KG1 (cell line): ENCODE measurements around the gene RPS28.
"Not testable (repeated sequence)": the region's sequence is repeated elsewhere in the genome, so short reads cannot be mapped to it uniquely, and the experiment has no call there.

ENCODE experiments used
- DNase-seq: peaks from one replicate; lab custom pipeline; 2025; lab: John Stamatoyannopoulos, UW

The RPS28 gene

DNA sequence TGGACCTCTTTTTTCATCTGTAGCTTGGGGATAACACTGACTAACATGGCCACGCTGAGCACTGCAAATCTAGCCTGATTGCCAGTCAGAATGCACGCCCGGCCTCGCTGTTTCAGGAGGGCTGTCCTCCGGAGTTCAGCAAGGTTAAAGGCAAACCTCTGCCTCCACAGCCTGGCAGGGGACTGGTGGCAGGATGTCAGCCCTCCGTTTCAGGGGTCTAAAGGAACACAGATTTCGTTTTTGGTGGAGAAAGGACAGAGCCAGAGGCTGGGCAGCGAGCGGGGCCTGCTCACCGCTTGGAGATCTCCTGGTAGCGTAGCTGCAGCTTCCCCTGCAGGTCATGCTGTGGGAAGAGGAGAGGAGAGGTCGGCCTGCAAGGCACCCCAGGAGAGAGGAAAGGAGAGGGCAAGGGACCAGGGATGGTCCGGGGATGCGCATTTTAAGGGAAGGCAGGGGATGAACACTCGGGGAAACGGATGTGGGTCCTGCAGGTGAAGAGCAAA, 681 bp upstream of the RPS28 start:
- DNase-seq: no peak

DNA sequence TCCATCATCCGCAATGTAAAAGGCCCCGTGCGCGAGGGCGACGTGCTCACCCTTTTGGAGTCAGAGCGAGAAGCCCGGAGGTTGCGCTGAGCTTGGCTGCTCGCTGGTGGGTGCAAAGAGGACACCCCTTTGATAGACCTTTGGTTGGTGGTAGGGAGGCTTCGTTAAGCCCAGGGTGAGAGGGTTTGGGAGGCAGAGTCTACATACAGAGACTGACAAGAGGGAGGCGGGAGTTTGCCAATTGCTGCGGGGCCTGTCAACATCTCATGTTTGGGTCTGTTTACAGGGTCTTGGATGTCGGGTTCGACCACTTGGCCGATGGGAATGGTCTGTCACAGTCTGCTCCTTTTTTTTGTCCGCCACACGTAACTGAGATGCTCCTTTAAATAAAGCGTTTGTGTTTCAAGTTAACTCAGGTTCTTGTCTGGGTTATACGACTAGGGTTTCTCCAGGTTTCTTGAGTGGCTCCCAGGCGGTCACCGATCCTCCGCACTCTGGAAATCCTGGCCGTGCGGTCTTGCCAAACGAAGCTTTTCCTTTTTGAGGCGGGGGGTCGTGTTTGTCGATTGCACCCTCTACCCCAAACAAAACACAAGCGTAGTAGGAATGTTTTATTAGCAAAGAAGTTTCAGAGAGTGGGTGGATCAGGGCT, 816 bp downstream of the RPS28 start:
- no peak for DNase-seq

DNA sequence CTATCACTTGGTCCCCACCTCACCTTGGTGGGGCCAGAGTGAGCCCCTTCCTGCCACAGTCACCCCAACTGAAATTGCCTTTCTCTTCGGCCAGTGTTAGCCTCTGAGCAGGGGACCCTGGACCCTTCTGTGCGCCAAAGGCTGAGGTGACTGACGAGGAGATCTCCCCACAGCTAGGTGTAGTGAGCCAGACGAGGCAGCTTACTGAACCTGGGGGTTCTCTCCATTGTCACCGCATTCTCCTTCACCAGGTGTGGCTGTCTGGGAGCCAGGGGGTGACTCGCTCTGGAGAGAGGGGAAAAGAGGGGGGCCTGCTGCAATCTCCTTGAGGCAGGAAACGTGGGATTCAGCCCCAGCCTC, 1.3 kb downstream of the RPS28 start:
- no peak for DNase-seq

DNA sequence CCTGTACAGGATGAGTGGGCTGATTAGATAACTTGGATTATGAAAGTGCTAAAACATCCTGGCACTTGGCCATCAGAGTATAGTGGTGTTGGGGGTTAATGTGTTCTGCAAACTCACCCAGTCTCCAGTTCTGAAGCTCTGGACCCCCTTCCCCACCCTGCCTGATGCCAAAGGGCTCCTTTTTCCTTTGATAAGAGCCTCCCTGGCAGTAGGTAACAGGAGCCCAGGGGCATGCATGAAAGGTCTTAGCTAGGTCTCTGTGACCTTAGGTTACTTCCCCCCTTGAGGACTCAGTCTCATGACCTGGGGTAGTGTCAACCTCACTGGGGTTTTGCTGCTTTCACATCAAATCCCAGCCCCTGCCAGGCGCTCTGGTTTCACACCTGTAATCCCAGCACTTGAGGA, 2.5 kb downstream of the RPS28 start:
- DNase-seq: no peak

DNA sequence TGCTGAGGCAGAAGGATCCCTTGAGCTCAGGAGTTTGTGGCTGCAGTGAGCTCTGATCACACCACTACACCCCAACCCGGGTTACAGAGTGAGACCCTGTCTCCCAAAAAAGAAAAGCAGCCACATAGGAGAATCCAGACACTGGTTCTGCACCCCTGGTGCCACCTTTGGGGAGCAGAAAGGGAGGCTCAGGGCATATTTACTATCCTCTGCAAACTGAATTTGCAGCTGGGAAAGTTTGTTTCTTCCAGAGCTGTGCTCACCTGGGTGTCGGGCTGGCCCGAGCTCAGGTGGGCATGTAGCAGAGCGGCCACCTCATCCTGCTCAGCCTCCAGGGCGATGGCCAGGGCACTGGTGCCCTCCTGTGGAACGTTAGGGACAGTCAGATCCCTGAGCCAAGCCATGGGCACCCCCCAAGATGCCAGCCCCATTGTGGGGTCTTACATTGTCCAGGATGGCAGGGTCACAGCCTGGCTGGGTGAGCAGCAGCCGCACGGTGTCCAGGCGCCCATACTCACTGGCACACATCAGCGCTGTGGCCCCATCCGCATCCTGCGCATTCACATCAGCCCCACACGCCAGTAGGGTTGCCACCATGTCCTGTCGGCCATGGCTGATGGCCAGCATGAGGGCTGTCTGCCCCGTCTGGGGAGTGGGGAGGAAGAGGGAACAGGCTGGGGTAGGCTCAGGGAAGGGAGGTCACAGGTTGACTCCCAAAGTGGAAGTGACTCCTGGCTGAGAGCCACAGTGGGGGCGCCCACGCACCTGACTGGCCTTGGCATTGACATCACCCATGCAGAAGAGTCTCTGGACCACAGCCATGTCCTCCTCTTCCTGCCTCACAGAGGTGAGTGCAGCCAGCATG, 3.1 kb downstream of the RPS28 start:
- no peak for DNase-seq

DNA sequence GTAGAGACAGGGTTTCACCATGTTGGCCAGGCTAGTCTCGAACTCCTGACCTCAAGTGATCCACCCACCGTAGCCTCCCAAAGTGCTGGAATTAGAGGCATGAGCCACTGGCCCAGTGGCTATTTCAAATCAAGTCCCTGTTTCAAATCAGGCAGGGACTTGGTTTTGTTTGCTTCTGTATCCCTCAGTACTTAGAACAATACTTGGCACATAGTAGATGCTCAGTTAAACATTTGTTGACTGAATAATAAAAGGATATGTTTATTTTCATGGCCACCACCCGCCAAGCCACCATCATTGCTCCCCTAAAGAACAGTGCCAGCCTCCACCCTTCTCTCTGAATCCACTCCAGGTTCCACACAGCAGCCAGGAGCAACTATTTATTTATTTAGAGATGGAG, 4.2 kb downstream of the RPS28 start:
- DNase-seq: no peak

DNA sequence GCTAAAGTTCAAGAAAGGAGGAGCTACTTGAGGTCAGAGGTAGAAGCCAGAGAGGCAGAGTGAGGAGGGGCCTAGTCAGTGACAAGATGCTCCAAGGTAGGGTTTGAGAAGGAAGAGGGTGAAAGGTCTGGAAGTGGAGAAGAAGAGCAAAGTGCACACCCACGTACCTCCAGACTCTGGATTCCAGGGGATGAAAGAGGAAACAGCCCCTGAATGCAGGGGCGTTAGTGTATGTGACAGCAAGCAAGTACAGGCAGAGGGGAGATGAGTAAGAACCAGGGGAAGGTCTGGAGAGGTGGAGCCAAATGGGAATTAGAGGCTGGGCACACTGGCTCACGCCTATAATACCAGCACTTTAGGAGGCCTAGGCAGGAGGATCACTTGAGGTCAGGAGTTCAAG, 8.7 kb downstream of the RPS28 start:
- DNase-seq: no peak

DNA sequence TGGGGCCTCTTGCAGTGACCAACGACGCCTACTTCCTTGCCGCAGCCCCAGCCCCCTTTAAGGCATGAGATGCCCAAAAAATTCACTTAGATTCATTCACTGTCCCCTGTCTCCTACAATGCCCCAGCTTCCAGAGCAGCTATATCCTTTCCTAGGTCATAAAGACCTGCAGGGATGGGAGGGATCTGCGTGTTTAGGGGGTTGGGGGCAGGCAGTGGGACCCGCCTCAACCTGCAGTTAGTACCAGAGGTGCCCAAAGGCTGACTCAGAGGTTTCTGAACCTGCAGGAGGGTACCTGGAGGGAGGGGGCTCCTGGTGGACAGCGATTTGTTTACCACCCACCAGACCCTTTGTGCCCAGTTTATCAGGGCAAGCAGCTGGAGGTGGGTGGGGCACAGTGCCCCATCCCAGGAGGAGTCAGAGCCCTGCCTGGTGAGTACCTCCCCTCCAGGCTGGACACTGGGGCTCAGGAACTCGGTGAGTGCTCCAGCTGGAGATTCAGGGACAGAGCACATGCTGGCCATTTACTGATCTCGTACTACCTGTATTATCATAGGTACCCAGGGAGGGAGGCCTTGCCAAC, 10.1 kb downstream of the RPS28 start:
- no peak for DNase-seq

DNA sequence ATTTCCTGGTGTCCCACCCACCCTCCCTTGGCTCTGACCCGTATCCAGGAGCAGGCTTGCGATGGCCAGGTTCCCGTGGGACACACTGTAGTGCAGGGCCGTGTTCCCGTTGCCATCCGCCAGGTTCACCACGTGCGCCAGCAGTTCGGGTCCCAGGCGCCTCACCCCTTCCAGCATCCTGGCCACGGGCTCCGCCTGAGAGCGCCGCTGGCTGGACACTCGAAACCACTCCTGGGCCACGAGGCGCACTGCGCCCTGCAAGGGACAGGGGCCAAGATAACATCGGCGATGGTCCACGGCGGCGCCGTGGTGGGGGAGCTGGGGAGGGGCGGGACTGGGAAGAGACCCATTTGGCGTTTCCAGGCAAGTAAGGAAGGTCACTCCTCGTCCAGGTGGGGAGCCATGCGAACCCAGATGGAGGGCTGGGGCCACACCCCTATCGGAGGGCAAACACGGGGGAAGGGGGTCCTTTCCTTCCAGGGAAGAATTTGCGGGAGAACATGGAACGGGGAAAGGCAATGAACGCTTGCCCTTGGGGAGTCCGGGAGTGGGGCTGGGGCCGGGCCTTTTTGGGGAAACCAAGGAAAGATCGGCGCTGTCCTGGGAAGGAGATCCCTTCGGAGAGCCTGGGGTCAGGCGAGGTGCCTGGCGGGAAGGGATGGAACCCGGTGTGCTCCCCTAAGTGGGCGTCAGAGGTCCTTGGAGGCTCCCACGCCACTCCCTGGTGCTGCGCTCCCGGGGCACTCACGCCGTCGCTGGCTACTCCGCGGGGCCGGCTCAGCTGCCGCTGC, 11.9 kb downstream of the RPS28 start:
- DNase-seq: no peak

DNA sequence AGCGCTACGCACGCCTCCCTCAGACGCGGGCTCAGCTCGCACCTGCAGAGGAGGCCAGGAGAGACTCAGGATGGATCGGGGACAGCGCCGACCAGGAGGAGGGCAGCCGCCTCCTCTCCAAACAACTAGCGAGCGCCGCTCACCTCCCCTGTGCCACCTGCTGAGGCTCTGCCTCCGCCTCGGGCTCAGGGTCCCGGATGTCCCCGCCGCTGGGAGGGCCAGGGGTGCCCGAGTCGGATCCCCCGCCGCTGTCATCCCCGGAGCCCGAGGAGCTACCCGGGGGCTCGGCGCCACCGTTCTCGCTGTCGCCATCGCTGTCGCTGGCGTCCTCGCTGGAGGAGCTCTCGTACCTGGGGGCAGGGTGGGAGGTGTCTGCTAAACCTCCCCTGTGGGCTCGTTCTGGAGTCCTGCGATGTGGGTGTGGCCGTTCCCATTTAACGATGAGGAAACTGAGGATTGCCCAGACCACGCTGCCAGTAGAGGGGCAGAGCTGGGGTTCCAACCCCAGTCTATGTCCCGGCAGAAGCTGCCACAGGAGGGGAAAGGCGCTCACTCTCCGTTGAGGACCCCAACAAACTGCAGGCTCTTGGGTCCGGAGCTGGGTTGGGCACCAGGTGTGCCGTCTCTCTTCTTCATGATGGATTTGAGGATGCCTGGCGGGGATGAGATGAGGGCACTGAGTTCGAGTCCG, 12.6 kb downstream of the RPS28 start:
- DNase-seq: no peak

DNA sequence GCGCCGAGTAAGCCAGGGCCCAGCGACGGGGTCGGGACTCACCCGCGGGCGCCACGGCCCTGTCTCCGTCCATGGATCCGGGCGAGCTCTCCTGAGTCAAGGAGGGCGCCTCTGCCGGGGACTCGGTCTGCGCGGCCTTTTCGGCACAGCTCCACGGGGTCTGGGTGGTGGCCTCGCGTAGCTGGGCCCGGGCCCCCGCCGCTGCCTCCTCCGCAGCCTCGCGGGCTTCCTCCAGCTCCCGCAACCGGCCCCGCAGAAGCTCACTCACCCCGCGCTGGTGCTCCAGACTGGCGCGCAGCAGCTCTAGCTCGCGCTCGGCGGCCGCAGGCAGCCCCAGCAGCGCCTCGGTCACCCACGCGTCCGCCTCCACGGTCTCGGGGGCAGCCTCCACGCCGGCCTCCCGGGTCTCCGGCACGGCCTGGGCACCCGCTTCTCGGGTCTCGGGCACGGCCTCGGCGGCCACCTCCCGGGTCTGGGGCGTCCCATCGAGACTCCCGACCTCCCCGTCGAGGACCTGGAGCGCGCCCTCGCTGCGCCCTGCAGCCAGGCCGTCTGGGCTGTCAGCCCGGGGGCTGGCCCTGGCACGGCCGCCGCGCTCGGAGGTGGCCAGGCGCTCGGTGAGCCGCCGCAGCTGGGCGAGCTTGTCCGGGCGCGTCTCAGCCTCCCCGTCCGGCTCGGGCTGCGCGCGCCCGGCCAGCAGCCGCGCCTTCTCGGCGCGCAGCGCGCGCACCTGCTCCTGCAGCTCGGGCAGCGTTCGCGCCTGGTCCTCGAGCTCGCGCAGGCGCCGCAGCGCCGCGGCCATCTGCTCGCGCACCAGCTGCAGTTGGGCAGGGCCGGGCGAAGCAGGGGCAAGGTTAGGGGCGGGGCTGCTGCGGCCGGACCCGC, 13.4 kb downstream of the RPS28 start:
- no peak for DNase-seq

DNA sequence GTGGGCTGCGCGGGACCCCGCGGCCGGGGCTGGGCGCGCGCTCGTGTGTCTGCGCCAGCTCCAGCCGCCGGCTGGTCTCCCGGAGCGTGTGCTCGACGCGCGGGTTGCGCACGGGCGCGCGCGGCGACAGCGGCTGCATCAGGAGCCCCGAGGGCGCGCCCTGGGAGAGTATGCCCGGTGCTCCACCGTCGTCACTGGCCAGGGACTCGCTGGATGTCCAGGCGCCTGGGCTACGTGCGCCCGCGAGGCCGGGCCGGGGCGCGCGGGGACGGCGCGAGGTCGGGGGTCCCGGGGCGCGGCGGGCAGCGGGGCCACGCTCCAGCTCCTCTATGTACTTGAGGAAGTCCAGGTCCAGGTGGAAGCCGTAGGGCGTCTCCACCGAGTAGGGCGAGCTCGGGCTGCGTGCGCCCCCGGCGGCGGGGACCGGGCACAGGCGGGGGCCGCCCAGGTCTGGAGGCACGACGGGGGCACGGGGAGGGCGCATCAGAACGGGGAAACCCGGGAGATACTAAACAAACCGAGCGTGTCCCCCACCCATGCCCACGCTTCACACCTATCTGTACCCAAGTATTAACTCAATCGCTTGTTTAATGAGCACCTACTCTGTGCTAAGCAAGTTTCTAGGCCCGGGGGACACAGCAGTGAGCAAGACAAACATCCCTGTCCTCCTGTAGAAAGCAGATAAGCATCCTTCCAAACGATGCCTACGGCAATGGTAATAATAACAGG, 14.2 kb downstream of the RPS28 start:
- DNase-seq: no peak

DNA sequence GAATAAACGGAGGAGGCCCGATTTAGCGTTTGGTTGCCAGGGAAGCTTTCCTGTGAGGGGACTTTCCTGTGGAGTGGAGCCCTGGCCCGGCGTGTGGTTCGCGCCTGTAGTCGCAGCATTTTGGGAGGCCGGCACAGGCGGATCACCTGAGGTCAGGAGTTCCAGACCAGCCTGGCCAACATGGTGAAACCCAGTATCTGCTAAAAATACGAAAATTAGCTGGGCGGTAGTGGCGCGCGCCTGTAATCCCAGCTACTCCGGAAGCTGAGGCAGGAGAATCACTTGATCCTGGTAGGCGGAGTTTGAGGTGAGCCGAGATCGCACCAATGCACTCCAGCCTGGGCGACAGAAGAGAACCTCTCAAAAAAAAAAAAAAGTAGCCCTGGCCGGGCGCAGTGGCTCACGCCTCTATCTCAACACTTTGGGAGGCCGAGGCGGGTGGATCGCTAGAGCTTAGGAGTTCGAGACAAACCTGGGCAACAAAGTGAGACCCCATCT, 14.8 kb downstream of the RPS28 start:
- DNase-seq: no peak

DNA sequence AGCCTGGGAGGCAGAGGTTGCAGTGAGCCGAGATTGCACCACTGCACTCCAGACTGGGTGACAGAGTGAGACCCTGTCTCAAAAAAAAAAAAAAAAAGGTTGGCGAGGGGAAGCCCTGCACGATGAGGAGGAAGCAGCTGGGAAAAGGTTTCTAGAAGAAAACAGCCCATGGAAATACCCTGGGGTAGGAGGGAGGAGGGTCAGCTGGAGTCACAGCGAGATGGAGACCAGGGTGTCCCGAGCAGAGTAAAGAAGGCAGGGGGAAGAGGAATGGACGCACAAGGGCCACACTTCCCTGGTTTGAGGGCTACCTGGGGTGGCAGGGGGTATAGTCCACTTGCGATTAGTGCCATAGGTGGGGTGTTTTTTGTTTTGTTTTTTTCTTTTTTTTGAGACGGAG, 15.4 kb downstream of the RPS28 start:
- DNase-seq: no peak

DNA sequence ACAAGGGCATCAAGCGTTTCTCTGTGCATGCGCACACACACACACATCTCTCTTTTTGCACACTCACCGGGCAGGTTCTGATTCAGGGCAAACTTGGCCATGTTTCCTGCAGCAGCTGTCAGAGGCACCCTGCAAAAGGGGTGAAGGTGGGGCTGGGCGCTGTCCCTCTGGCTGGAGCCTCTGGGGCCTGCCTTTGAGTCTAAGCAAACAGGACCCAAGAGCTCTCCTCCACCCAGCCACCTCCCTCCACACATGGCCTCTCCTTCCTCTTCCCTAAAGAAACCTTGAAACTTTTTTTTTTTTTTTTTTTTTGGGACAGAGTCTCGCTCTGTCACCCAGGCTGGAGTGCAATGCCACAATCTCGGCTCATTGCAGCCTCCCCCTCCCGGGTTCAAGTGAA, 16.4 kb downstream of the RPS28 start:
- DNase-seq: no peak

DNA sequence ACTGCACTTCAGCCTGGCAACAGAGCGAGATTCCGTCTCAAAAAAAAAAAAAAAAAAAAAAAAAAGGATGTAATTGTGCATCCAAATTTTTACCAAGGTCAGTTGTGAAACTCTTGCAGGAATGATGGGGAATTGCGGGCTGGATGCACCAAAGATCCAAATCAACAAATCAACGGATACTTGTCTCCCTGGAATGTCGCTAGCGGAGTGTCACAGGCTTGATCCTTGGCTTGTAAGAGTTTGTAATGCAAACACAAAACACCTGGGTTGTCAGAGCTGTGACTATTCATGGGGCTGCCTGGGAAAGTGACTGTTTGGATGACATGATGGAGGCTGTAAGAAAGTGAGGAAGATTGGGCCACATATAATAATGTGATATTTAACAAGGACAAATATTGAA, 17.5 kb downstream of the RPS28 start:
- no peak for DNase-seq

DNA sequence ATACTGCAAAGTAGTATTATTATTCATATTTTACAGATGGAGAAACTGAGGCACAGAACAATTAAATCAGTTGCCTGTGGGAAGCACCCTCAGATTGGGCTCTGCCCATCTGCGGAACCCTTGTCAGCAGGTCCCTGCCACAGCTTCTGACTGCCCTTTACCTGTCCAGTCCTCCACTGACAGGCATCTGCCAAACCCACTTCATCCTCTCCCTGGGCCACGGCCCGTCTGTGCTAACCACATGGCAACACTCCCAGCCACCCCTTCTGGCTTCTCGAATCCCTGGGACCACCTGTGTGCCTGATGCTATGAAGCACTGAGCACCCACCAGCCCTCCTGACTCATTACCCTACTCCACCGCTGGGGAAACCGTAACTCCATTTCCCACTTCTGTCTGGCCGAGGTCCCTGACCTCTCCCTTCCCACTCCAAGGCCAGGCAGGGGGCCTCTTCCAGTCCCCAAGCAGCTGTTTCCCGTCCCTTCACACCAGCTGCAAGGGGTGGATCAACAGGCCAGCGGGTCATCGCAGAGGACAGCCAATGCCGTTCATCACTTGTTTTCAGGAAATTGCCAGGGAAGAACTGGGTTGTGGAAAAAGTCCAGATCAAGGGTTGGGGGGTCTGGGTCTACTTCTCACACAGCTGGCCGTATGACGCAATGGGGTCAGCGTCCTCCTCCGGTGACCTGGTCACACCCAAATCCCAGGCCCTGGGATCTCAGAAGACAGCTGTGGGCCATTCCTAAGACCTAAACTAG, 19.2 kb downstream of the RPS28 start:
- no peak for DNase-seq

DNA sequence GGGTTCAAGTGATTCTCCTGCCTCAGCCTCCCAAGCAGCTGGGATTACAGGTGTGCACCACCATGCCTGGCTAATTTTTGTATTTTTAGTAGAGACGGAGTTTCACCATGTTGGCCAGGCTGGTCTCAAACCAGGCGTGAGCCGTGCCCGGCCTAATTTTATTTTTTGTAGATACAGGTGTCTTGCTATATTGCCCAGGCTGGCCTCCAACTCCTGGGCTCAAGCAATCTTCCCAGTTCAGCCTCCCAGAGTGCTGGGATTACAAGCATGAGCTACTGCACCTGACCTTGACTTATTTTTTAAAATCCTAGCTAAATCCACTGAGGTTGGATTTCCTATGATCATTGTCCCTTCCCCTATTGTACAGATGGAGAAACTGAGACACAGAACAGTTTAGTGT, 20.2 kb downstream of the RPS28 start:
- not testable (repeated sequence) for DNase-seq

DNA sequence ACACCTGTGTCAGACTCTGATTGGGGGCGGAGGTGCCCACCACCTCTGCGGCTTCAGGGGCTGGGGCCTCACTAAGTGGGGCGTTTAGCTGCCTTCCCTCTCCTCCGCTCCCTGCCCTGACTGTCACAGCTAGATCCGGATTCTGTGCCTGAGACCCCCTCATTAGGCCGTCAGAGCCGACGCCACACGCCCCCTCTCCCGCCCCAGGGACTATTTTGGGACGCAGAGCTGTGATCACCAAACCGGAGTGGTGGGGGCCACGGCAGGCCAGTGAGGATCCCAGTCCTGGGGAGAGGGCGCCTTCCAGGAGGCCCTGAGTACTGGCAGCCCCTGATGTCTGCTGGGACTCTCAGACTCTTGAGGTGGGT, 21.0 kb downstream of the RPS28 start:
- no peak for DNase-seq
